DMS 273 (cell line): Measurements from ENCODE around the gene MPP3.
A peak's percentile ranks its signal among the peaks of the same experiment; 100 is the strongest.
"Not testable (repeated sequence)": the region's sequence is repeated elsewhere in the genome, so short reads cannot be mapped to it uniquely, and the experiment has no call there.

Source experiments
- DNase-seq: peaks from one replicate; lab custom pipeline; 2025; ENCODE audit not compliant: unreplicated experiment; lab: John Stamatoyannopoulos, UW

MPP3 gene

GRCh38 chr17:43810226-43810715, 22.7 kb downstream of the MPP3 start:
- DNase-seq: no peak

- DNase-seq: no peak
Measured at GRCh38 chr17:43809121-43809520, 23.8 kb downstream of the MPP3 start.

- DNase-seq: no peak
Measured at GRCh38 chr17:43808076-43808475, 24.9 kb downstream of the MPP3 start.

GRCh38 chr17:43805117-43805516, 27.8 kb downstream of the MPP3 start:
- DNase-seq: no peak

GRCh38 chr17:43803758-43804157, 29.2 kb downstream of the MPP3 start:
- DNase-seq: no peak

GRCh38 chr17:43801844-43802243, 31.1 kb downstream of the MPP3 start:
- DNase-seq: no peak

- DNase-seq: no peak
Measured at GRCh38 chr17:43800736-43801135, 32.2 kb downstream of the MPP3 start.

GRCh38 chr17:43799047-43799446, 33.9 kb downstream of the MPP3 start:
- DNase-seq: no peak

GRCh38 chr17:43798024-43798423, 34.9 kb downstream of the MPP3 start:
- not testable (repeated sequence) for DNase-seq

- DNase-seq: not testable (repeated sequence)
Measured at GRCh38 chr17:43792668-43793067, 40.3 kb downstream of the MPP3 start.

GRCh38 chr17:43791589-43791988, 41.4 kb downstream of the MPP3 start:
- DNase-seq: peak; percentile 94

GRCh38 chr17:43790311-43790940, 42.5 kb downstream of the MPP3 start:
- no peak for DNase-seq

- no peak for DNase-seq
Measured at GRCh38 chr17:43789482-43789881, 43.5 kb downstream of the MPP3 start.

GRCh38 chr17:43788540-43788939, 44.4 kb downstream of the MPP3 start:
- DNase-seq: no peak

- DNase-seq: peak; percentile 23
Measured at GRCh38 chr17:43787728-43788127, 45.2 kb downstream of the MPP3 start.

- no peak for DNase-seq
Measured at GRCh38 chr17:43784628-43785101, 48.3 kb downstream of the MPP3 start.

GRCh38 chr17:43784068-43784467, 48.9 kb downstream of the MPP3 start:
- no peak for DNase-seq

GRCh38 chr17:43782913-43783680, 49.8 kb downstream of the MPP3 start:
- DNase-seq: no peak

GRCh38 chr17:43780135-43780534, 52.8 kb downstream of the MPP3 start, which contains the start of gene CFAP97D1:
CFAP97D1 (plus strand) TSS chr17:43780435; CDS start chr17:43780463, 28 bp downstream.
- no peak for DNase-seq

GRCh38 chr17:43779145-43780125, 53.5 kb downstream of the MPP3 start:
- DNase-seq: peak; percentile 86
